ENCODE data around the gene PLCL2.

The PLCL2 gene

GRCh38 chr3:17130956-17131355 is 246.2 kb downstream of the PLCL2 start:
- no peak overlapping the region for H2AFZ ChIP-seq (ENCODE audit: low read length)
- no peaks in the 10 kb centered on the region for H3K36me3 ChIP-seq (ENCODE audit: insufficient read depth, low read length)
- TF ChIP-seq CTCF (IDR thresholded peaks at IDR 0.05; ENCODE audit: low read length) (no peak), EZH2 (IDR thresholded peaks at IDR 0.05; ENCODE audit: borderline replicate concordance, low read length) (no peak)
- H3K27ac ChIP-seq (ENCODE audit: low read depth, low read length, poor library complexity, severe bottlenecking), result no peak overlapping the region
- H3K79me2 ChIP-seq (ENCODE audit: insufficient read depth, low read length), result no peaks in the 10 kb centered on the region
- H3K4me2 ChIP-seq (ENCODE audit: low read length), result no peak overlapping the region
- no peaks in the 10 kb centered on the region for H4K20me1 ChIP-seq (ENCODE audit: insufficient read depth, low read length)
- H3K4me1 ChIP-seq (ENCODE audit: insufficient read depth, low read length, severe bottlenecking), result no peaks in the 10 kb centered on the region
- H3K27me3 ChIP-seq (ENCODE audit: insufficient read depth, low read length), result no peaks in the 10 kb centered on the region
- H3K4me3 ChIP-seq (ENCODE audit: low read depth, low read length, poor library complexity, severe bottlenecking), result no peak overlapping the region
- no peak overlapping the region for H3K9ac ChIP-seq (ENCODE audit: low read length)
- H3F3A ChIP-seq (ENCODE audit: insufficient read depth, low read length), result no peaks in the 10 kb centered on the region
- H3K9me2 ChIP-seq (ENCODE audit: low read depth, low read length), result no peaks in the 10 kb centered on the region
- H3K9me3 ChIP-seq (ENCODE audit: low read length), result no peaks in the 10 kb centered on the region

GRCh38 chr3:17132286-17133115 is 247.7 kb downstream of the PLCL2 start:
- Histone ChIP-seq H3K27ac (ENCODE audit: low read depth, low read length, poor library complexity, severe bottlenecking) (no peak overlapping the region), H3K4me3 (ENCODE audit: low read depth, low read length, poor library complexity, severe bottlenecking) (no peak overlapping the region), H3K79me2 (ENCODE audit: insufficient read depth, low read length) (no peaks in the 10 kb centered on the region), H3K4me1 (ENCODE audit: insufficient read depth, low read length, severe bottlenecking) (no peaks in the 10 kb centered on the region), H3K36me3 (ENCODE audit: insufficient read depth, low read length) (no peaks in the 10 kb centered on the region), H3K9me2 (ENCODE audit: low read depth, low read length) (no peaks in the 10 kb centered on the region), H3K27me3 (ENCODE audit: insufficient read depth, low read length) (no peaks in the 10 kb centered on the region), H2AFZ (ENCODE audit: low read length) (no peak overlapping the region), H3K9ac (ENCODE audit: low read length) (no peak overlapping the region), H3K9me3 (ENCODE audit: low read length) (no peaks in the 10 kb centered on the region), H3F3A (ENCODE audit: insufficient read depth, low read length) (no peaks in the 10 kb centered on the region), H3K4me2 (ENCODE audit: low read length) (no peak overlapping the region), H4K20me1 (ENCODE audit: insufficient read depth, low read length) (no peaks in the 10 kb centered on the region)
- TF ChIP-seq CTCF (IDR thresholded peaks at IDR 0.05; ENCODE audit: low read length) (no peak), EZH2 (IDR thresholded peaks at IDR 0.05; ENCODE audit: borderline replicate concordance, low read length) (no peak)

- peaks cover 5% of the 10 kb centered on the region for H3K4me1 ChIP-seq (ENCODE audit: insufficient read depth, low read length, severe bottlenecking)
- no peak overlapping the region for H3K9ac ChIP-seq (ENCODE audit: low read length)
- H3K79me2 ChIP-seq (ENCODE audit: insufficient read depth, low read length), result no peaks in the 10 kb centered on the region
- no peaks in the 10 kb centered on the region for H3F3A ChIP-seq (ENCODE audit: insufficient read depth, low read length)
- no peak for TF ChIP-seq CTCF (IDR thresholded peaks at IDR 0.05; ENCODE audit: low read length)
- TF ChIP-seq EZH2 (IDR thresholded peaks at IDR 0.05; ENCODE audit: borderline replicate concordance, low read length), result no peak
- no peaks in the 10 kb centered on the region for H4K20me1 ChIP-seq (ENCODE audit: insufficient read depth, low read length)
- no peaks in the 10 kb centered on the region for H3K36me3 ChIP-seq (ENCODE audit: insufficient read depth, low read length)
- no peak overlapping the region for H2AFZ ChIP-seq (ENCODE audit: low read length)
- no peaks in the 10 kb centered on the region for H3K9me3 ChIP-seq (ENCODE audit: low read length)
- H3K4me2 ChIP-seq (ENCODE audit: low read length), result no peak overlapping the region
- H3K27me3 ChIP-seq (ENCODE audit: insufficient read depth, low read length), result no peaks in the 10 kb centered on the region
- no peaks in the 10 kb centered on the region for H3K9me2 ChIP-seq (ENCODE audit: low read depth, low read length)
- H3K4me3 ChIP-seq (ENCODE audit: low read depth, low read length, poor library complexity, severe bottlenecking), result no peak overlapping the region
- H3K27ac ChIP-seq (ENCODE audit: low read depth, low read length, poor library complexity, severe bottlenecking), result no peak overlapping the region
Observed at GRCh38 chr3:17133632-17134545, 249.1 kb downstream of the PLCL2 start.

All from OCI-LY1 (cell line).